Measurements from ENCODE around the gene MOB3A.
"Not testable (repeated sequence)": the region's sequence is repeated elsewhere in the genome, so short reads cannot be mapped to it uniquely, and the experiment has no call there.

The MOB3A gene

DNA sequence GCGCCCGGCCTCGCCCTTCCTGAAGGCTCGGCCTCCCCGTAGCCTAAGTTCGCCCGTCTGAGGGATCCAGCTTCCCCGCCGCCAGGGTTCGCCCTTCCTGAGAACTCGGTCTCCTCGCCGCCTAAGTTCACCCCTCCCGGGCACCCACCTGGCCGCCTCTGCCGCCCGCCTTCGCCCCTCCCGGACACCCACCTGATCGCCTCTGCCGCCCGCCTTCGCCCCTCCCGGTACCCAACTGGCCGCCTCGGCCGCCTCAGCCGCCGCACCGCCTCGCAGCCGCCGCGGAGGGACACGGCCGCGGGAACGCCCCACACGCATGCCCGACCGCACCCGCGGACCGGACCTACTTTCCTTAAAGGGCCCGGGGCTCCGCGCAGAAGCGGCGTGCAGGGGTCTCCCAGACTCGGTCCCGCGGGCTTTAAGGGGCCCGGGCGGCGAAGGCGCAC is at the start of gene MOB3A:
MOB3A (minus strand) TSS at position 293 of the 446 bp plus-strand sequence. CDS start 17,766 bp downstream, outside the sequence.
- DNase-seq (ENCODE audit: low spot score) = no peak

DNA sequence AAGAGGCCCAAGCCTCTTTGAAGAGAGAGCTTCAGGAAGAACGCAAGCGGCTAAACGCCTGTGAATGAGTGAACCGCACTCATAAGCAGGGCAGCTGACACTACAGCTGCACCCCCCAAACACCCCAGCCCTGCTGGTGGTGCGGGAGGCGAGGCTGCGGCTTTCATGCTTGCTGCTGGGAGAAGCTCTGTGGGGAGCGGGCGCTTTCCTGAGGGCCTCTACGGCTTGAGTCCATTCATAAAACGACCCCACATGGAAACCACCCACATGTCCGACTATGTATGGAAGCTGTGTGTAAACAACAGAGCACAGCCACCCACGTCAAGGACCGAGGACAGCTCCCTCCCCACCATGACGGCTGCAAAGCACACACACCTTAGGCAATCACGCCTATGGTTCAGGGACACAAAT is 49.7 kb upstream of the MOB3A start:
- DNase-seq (ENCODE audit: low spot score) = no peak

DNA sequence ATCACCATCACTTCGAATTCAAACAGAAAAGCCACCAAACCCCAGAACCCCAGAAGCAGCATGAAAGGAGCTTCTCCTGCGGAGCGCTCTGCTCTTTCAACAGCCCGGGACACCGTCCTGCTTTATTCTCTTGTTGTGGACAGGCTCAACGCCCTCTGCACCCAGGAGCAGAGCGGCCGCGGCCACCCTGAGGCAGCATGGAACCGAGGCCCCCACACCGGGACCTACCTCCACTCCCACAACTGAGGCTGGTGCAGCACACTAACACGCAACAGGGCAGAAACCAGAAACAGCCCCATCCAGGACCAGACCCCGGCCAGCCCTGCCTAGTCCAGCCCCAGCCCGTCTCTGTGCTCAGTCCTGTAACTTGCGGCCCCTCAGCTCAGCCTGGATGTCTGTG is 48.1 kb upstream of the MOB3A start:
- no peak for DNase-seq (ENCODE audit: low spot score)

DNA sequence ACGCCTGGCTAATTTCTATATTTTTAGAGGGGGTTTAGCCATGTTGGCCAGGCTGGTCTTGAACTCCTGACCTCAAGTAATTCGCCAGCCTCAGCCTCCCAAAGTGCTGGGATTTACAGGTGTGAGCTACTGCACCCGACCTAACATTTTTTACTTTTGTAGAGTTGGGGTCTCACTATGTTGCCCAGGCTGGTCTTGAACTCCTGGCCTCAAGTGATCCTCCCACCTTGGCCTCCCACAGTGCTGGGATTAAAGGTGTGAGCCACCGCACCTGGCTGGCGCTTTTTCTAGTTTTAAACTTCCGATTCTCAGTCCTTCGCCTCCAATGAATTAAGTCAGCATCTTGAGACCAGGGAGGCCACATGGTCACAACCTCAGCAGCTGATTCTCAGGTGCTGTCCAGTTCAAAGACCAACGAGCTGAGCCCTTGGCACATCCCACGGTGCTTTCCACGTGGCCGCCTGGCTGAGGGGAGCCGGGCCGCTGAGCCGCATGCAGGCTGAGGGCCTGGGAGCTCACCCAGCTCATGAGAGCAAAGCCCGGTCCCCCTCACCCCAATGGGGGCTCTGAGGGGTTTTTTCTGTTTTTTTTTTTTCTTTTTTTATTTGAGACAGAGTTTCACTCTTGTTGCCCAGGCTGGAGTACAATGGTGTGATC is 46.2 kb upstream of the MOB3A start:
- DNase-seq (ENCODE audit: low spot score) = no peak

DNA sequence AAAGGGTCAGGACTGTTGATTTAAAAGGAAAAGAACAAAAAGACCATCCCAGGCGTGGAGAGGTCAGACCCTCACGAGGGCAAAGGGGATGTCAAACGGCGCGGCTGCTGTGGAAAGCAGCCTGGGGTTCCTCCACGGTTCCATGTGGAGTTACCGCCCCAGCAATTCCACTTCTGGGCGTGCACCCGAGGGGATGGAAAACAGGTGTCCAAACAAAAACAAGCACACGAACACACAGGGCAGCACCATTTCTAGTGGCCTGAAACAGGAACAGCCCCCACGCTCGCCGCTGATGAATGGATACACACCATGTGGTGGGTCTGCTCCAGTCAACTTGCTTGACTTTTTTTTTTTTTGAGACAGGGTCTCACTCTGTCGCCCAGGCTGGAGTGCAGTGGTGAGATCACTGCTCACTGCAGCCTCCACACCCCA is 44.0 kb upstream of the MOB3A start:
- no peak for DNase-seq (ENCODE audit: low spot score)

DNA sequence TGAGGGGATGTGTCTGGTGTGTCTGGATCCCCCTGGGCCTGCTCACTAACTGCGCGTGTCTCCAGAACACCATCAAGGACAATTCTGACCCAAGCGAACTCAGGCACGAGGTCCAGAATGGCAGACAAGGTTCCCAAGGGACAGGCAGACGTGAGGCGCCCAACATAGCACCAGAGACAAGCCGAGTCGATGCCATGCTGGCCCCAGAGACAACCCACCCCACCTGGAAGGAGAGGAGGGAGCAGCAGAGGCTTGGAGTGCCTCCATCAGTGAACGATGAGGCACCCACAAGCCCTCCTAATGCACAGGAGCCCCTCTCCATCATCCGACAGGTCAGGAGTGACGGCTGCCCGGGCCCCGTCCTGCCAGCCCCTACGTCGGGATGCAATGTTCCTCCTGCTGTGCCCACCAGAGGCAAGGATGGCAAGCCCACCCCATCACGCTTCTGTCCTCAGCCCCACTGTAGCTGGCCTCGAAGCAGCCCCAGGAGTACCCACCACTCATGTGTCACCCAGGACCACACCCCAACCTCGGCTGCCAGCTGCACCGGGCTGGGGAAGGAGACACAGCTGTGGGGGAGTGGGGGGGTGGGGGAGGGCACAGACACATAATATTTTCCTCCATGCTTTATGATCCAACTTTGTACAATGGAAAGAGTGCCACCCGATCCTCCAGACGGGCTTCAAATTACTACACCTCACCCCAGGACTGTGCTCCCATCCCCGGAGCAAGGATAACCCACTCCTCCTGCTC is 43.4 kb upstream of the MOB3A start:
- DNase-seq (ENCODE audit: low spot score) = no peak

DNA sequence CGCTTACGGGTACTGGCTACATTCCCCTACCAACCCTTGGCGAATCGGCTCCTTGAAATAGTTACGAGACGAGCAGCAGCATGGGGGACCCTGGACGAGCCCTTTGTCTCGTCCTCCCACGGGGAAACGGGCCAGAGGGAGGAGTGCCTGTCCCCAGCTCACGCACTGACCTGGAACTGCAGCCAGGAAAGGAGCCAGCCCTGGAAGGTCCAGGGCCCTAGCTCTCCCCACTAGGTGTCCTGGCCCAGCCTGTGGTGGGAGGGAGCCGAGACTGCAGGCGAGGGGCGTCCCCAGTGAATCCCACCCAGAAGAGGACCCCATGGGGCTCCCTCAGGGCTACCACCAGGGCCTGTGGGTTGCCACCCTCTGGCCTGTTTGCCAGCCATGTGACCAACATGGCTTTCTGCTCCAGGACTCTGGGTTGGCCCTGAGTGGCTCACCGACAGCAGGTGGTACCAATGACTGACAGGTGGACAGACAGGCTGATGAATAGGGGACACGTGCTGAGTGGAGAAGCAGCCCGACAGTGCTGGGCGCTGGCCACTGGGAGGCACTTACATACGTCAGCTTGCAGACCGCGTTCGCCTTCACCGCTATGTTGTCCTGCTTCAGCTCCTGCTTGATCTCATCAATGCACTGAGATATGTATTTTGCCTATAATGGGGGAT is 42.1 kb upstream of the MOB3A start:
- no peak for DNase-seq (ENCODE audit: low spot score)

DNA sequence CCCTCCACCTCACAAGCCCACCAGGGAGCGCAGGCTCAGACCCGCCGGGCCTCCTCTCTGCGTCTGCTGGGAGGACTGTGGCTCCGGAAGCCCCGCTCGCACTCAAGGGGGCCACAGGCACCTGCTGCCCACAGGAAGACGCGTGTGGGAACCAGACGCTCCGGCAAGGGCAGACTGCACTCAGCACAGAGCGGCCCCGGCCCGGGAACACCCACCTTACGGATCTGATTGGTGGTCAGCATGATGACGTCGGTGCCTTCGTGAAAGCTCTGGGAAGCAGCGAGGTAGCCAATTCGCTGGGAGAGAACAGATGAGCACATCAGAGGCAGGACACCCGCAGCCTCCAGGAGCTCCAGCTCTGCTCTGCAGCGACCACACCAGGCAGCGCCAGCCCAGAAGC is 40.7 kb upstream of the MOB3A start:
- no peak for DNase-seq (ENCODE audit: low spot score)

DNA sequence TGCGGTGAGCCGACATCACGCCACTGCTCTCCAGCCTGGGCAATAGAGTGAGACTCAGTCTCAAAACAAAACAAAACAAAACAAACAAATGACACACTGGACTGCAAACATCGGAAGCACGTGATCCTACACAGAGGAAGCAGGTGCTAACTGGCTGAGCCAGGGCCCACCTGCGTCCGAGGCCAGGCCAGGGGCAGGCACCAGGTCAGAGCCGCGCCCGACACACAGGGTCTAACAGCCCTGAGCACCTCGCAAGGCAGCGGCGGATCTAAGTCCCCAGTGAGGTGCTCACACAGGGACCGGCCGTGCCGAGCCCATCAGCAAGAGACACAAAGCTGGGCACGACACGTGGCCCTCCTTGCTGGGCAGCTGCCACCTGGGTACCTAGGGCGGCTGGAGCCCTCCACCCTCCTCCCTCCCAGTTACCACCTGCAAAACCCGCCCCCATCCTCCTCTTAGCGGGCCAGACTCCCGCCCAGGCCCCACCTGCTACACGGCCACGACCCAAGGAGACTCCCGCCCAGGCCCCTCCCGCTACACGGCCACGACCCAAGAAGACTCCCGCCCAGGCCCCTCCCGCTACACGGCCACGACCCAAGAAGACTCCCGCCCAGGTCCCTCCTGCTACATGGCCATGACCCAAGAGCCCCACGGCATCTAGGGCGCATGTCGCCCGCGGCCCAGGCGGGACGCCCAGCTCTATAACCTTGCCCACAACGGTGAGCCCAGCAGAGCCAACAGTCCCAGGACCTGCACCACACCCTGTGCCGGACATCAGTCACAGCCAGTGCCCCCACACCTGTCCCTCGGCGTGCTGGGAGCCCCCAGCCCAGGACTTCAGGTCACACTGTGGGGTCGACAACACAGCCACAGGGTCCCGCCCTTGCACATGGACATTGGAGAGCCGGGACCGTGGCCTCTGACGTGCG is 39.6 kb upstream of the MOB3A start:
- no peak for DNase-seq (ENCODE audit: low spot score)

DNA sequence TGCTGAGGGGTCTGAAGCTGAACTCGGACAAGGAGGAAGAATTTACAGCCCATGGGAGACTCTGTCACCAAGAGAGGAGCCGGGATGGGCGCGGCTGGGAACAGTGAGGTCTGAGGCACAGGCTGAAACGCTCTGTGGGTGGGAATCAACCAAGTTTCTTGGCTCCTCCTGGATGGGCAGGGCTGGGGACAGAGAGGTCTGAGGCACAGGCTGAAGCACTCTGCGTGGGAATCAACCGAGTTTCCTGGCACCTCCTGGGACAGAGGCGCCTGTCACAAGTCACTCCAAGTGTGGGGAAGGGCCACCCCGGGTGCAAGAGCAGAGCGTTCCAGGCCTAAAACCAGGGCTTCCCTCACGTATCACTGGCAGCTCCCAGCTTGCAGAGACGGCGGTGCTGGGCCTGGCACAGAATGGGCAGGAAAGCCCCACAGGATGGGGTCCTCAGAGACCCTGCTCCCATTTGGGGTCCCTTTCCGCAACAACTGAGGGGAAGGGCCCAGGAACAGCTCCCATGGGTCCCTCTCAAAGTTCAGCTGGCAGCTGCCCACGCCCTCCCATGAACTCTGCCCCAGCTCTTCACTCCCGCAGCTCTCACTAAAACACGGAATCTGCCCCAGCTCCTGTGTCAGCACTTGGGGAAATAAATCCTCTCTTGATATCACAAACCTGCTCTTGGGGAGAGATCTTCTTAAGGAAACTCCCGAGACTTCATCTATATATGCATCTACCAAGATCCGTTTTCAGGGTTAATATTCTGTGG is 36.8 kb upstream of the MOB3A start:
- DNase-seq (ENCODE audit: low spot score) = no peak

DNA sequence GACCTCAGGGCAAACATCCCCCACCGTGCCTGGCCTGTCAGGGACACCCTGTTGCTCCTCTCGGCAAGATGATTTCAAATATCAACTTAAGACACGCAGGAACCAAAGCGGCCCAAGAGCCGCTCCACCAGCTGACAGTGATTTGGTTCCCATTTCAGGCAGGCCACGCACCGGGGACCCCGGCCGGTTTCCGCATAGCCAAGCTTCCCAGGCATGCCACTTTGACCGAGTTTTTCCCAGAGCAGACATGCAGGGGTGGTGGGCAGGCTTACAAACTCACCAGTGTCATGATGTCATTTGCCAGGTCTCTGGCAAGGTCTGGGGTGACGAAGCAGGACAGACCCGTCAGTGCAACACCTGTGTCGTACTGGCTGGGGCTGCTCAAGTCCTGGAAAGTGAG is 36.1 kb upstream of the MOB3A start:
- no peak for DNase-seq (ENCODE audit: low spot score)

DNA sequence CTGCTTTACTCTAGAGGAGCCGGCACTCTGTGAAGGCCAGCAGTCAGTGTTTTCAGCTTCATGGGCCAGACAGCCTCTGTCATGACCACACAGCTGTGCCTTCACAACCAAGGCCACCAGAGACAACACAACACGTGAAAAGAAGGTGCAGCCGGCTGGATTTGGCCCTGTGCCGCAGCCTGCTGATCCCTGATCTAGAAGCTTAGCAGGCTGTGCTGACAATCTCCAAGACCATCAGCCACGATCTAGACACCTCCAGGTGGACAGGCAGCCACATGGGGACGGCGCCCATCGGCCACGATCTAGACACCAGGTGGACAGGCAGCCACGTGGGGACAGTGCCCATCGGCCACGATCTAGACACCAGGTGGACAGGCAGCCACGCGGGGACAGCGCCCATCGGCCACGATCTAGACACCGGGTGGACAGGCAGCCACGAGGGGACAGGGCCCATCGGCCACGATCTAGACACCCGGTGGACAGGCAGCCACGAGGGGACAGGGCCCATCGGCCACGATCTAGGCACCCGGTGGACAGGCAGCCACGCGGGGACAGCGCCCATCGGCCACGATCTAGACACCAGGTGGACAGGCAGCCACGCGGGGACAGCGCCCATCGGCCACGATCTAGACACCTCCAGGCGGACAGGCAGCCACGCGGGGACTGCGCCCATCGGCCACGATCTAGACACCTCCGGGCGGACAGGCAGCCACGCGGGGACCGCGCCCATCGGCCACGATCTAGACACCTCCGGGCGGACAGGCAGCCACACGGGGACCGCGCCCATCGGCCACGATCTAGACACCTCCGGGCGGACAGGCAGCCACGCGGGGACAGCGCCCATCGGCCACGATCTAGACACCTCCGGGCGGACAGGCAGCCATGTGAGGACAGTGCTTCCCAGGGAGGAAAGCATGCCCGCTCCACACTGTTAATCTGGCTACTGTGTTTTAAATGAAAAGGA is 35.2 kb upstream of the MOB3A start:
- not testable (repeated sequence) for DNase-seq (ENCODE audit: low spot score)

DNA sequence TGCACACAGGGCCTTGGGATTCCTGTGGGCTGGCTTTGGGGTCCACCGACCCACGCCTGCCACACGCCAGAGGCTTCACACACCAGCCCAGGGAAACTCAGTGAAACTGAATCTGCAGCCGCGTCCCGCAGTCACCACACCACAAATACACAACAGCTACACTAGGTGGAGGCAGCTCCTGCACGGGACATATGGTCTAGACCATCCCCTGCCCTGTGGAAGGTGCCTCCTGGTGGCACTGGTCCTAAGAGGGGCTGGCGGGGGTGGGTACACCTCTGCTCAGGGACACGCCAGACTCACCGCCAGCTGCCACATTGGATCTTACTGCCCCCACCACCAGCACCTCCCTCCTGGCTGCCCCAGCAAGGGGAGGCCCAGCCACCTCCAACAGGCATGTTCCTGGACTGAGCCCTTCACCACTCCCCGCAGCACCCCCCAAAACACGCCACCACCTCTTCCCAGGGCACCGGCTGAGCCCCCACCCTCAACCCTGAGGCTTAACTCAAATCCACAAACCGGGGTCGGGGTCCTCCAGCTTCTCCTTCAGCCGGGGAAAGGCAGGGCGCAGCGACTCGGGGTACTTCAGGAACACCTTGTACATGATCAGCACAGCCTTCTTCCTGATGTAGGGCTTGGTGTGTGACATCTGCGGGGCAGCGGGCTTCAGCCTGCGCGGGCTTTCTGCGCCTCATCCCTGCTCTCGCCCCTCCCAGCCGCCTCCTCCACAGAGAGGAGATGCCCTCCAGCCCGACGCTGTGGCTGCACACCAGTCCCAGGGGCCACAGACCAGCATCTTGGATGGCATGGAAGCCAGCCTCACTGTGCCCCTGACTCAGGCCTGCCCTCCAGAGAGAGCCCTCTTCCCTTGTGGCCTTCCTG is 34.0 kb upstream of the MOB3A start:
- no peak for DNase-seq (ENCODE audit: low spot score)

DNA sequence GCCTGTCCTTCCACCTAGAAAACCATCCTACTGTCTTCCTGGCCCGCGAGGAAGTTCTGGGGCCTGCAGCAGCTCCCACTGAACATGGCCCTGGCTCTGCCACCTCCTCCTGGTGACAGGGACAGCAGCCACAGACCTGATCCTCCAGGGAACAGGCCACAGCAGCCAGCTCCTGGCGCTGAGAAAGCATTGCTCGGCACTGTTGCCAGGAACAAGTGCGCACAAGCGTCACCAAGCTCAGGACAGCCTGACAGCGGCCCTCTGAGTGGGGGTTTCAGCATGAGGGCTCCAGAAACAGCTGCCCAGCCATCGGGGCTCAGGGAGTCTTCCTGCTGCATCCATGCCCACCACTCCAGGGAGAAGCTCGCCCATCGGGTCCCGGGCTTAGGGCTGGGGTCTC is 33.4 kb upstream of the MOB3A start:
- no peak for DNase-seq (ENCODE audit: low spot score)

DNA sequence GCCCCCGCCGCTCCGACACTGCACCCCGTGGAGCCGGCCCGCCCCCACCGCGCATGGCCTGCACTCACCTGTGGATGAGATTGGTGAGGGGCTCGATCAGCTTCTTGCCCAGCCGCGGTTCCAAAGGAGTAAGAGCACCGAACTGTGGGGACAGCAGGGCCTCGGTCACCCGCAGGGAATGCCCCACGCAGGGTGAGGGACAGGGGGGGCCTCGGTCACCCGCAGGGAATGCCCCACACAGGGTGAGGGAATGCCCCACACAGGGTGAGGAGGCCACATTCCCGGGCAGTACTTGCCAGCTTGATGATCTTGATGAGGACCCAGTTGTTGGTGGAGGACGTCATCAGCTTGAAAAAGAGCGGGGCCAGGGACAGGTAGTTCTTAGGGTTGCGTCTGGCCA is 32.9 kb upstream of the MOB3A start:
- no peak for DNase-seq (ENCODE audit: low spot score)

DNA sequence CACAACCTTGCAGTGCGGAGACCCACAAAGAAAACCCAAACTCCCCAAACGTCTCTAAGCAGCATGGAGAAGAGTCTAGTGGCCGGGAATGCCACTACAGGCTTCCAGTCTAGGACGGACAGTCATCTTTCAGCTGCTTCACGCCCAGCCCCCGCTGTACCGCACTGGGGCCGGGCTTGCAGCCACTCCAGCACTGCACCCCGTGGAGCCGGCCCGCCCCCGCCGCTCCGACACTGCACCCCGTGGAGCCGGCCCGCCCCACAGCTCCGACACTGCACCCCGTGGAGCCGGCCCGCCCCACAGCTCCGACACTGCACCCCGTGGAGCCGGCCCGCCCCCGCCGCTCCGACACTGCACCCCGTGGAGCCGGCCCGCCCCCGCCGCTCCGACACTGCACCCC is 32.1 kb upstream of the MOB3A start:
- DNase-seq (ENCODE audit: low spot score) = not testable (repeated sequence)

DNA sequence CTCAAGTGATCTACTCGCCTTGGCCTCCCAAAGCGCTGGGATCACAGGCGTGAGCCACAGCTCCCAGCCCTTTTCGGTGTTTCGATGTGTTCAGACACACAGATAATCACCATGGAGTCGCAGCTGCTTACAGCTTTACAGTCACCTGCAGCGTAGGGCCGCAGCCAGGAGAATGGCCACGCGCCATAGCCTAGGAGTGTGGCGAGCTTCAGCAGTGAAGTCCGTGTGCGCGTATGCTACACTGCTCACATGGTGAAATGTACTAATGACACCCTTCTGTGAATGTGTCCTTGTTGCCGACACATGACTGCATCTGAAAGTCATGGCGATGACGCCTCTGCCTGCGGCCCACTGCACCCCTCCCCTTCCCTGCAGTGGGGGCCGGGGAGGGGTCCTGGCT is 31.6 kb upstream of the MOB3A start:
- DNase-seq (ENCODE audit: low spot score) = no peak

DNA sequence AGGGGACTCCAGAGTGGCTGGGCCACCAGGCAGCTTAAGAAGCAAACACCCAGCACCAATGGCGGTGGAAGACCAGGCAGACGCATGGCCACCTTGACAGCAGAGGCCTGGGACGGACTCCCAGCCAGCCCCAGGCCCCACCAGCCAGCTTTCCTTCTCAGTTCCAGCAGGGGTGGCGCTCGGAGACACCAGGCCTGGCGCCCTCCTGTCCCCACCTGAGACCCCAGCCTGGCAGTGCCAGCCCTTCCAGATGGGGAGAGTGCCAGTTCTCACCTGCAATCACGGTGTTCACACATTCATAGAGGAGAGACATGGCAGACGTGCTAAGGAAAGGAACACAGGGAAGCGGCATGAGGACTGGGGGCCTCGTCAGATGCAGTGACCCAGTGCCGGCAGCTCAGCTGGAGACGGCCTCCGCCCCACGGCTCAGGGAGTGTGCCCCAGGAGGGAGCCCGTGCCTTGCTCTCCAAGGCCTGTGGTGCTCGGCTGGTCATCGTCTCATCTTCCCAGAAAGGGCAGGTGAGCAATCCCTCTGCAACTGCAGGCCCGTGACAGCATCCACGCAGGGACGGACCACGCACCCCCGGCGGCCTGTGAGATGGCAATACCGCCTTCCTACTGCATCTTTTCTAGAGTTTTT is 30.9 kb upstream of the MOB3A start:
- DNase-seq (ENCODE audit: low spot score) = no peak
